Endothelial cell (in vitro differentiated cells): Measurements from ENCODE around the gene PPARGC1A. TPM values are rescaled to one million over a fixed set of nuclear protein-coding genes. Genes with fewer than 3 reads are reported as not detected.

Experiments used
- DNase-seq: peaks from one replicate; pipeline ENCODE4 v3.0.0; 2021; ENCODE audit warnings: low spot score
- H3K27ac Mint-ChIP-seq: one replicate; pipeline ENCODE4 v1.8.0; 2021; ENCODE audit warnings: mixed read lengths, inconsistent platforms; ENCODE audit not compliant: unreplicated experiment
- H3K27me3 Mint-ChIP-seq: one replicate; pipeline ENCODE4 v1.8.0; 2021; ENCODE audit warnings: mild to moderate bottlenecking, moderate library complexity, mixed read lengths, inconsistent platforms; ENCODE audit not compliant: unreplicated experiment
- H3K36me3 Mint-ChIP-seq: one replicate; pipeline ENCODE4 v1.8.0; 2021; ENCODE audit warnings: mild to moderate bottlenecking, low read depth, mixed read lengths, inconsistent platforms; ENCODE audit not compliant: unreplicated experiment
- H3K4me1 Mint-ChIP-seq: one replicate; pipeline ENCODE4 v1.8.0; 2021; ENCODE audit warnings: mild to moderate bottlenecking, mixed read lengths, inconsistent platforms; ENCODE audit not compliant: unreplicated experiment
- H3K4me3 Mint-ChIP-seq: one replicate; pipeline ENCODE4 v1.8.0; 2021; ENCODE audit warnings: mild to moderate bottlenecking, mixed read lengths, inconsistent platforms; ENCODE audit not compliant: unreplicated experiment
- H3K9me3 Mint-ChIP-seq: one replicate; pipeline ENCODE4 v1.8.0; 2021; ENCODE audit warnings: mixed read lengths, inconsistent platforms; ENCODE audit not compliant: unreplicated experiment
- CTCF ChIP-seq: fragments of 200-600 bp; sonication (generic); IDR thresholded peaks from one replicate; pipeline ENCODE4 v1.5.0; 2021; ENCODE audit warnings: antibody characterized with exemption; ENCODE audit not compliant: unreplicated experiment
- total RNA-seq: library from RNA; stranded (reverse); fragmentation: NEBNext Ultra II Directional; extraction: Animal tissue kit (Norgen Biotek cat#: 25700); gene quantifications from one replicate; pipeline ENCODE4 v1.2.1, GENCODE V29; 2021; ENCODE audit not compliant: unreplicated experiment

Gene PPARGC1A
- total RNA-seq, 1 donor from 2014 or later, result 11.4 TPM

- no peaks in the 10 kb centered on the region for H3K36me3 Mint-ChIP-seq
- no peak overlapping the region for H3K27ac Mint-ChIP-seq
- no peak for DNase-seq
- H3K4me3 Mint-ChIP-seq, result no peak overlapping the region
- H3K9me3 Mint-ChIP-seq, result no peaks in the 10 kb centered on the region
- no peaks in the 10 kb centered on the region for H3K27me3 Mint-ChIP-seq
- no peak for TF ChIP-seq CTCF
- no peaks in the 10 kb centered on the region for H3K4me1 Mint-ChIP-seq
Measured at GRCh38 chr4:23856630-23857029, 33.2 kb downstream of the PPARGC1A start.

- Mint-ChIP-seq H3K4me3 (no peak overlapping the region), H3K27ac (no peak overlapping the region), H3K9me3 (no peaks in the 10 kb centered on the region), H3K4me1 (no peaks in the 10 kb centered on the region), H3K27me3 (no peaks in the 10 kb centered on the region), H3K36me3 (no peaks in the 10 kb centered on the region)
- TF ChIP-seq CTCF, result no peak
- DNase-seq, result no peak
Measured at GRCh38 chr4:23855912-23856605, 33.8 kb downstream of the PPARGC1A start.

- no peak for DNase-seq
- Mint-ChIP-seq H3K4me3 (no peak overlapping the region), H3K27me3 (no peaks in the 10 kb centered on the region), H3K27ac (no peak overlapping the region), H3K4me1 (no peaks in the 10 kb centered on the region), H3K36me3 (no peaks in the 10 kb centered on the region), H3K9me3 (no peaks in the 10 kb centered on the region)
- no peak for TF ChIP-seq CTCF
Measured at GRCh38 chr4:23853986-23854660, 35.7 kb downstream of the PPARGC1A start.

- Mint-ChIP-seq H3K27ac (no peak overlapping the region), H3K9me3 (no peaks in the 10 kb centered on the region), H3K4me1 (no peaks in the 10 kb centered on the region), H3K27me3 (no peaks in the 10 kb centered on the region), H3K4me3 (no peak overlapping the region), H3K36me3 (no peaks in the 10 kb centered on the region)
- no peak for TF ChIP-seq CTCF
- DNase-seq, result no peak
Measured at GRCh38 chr4:23851464-23851863, 38.4 kb downstream of the PPARGC1A start.

- no peaks in the 10 kb centered on the region for H3K27me3 Mint-ChIP-seq
- H3K9me3 Mint-ChIP-seq, result no peaks in the 10 kb centered on the region
- H3K4me1 Mint-ChIP-seq, result no peaks in the 10 kb centered on the region
- H3K4me3 Mint-ChIP-seq, result no peak overlapping the region
- H3K27ac Mint-ChIP-seq, result no peak overlapping the region
- TF ChIP-seq CTCF, result no peak
- no peak for DNase-seq
- H3K36me3 Mint-ChIP-seq, result no peaks in the 10 kb centered on the region
Measured at GRCh38 chr4:23847158-23847557, 42.7 kb downstream of the PPARGC1A start.
